Measurements from ENCODE around the gene TLX1.

The TLX1 gene

GRCh38 chr10:101112799-101113594 is 18.1 kb upstream of the TLX1 start:
- DNase-seq: no peak

DNA sequence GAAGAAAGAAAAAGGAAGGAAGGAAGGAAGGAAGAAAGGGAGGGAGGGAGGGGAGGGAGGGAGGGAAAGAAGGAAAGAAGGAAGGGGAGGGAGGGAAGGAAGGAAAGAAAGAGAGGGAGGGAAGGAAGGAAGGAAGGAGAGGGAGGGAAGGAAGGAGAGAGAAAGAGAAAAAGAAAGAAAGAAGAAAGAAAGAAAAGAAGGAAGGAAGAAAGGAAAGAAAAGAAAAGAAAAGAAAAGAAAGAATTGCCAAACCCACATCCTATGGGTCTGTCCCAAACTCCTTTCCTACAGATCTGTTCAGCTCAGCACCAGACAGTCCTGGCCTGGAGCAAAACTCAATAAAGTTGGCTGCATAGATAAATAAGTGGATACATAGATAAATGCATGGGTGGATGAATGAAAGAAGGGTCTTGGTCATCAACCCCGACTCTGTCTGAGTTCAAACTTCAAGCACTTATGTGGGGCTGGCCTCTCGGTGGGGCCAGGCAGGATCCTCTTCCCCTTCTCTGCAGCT is 17.2 kb upstream of the TLX1 start:
- no peak for DNase-seq

- no peak for DNase-seq
Observed at GRCh38 chr10:101114646-101115045, 16.5 kb upstream of the TLX1 start.

DNA sequence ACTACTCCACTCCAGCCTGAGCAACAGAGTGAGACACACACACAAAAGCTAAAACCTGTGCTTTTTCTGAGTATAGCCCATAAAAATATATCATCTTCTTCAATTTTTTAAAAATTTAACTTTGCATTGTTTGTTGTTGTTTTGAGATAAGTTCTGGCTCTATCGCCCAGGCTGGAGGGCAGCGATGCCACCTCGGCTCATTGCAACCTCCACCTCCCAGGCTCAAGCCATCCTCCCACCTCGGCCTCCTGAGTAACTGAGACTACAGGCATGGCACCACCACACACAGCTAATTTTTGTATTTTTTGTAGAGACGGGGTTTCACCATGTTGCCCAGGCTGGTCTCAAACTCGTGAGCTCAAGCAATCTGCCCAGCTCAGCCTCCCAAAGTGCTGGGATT is 14.3 kb upstream of the TLX1 start:
- no peak for DNase-seq

GRCh38 chr10:101118031-101118430 is 13.1 kb upstream of the TLX1 start:
- DNase-seq: no peak

- no peak for DNase-seq
Observed at GRCh38 chr10:101120520-101120883, 10.6 kb upstream of the TLX1 start.

DNA sequence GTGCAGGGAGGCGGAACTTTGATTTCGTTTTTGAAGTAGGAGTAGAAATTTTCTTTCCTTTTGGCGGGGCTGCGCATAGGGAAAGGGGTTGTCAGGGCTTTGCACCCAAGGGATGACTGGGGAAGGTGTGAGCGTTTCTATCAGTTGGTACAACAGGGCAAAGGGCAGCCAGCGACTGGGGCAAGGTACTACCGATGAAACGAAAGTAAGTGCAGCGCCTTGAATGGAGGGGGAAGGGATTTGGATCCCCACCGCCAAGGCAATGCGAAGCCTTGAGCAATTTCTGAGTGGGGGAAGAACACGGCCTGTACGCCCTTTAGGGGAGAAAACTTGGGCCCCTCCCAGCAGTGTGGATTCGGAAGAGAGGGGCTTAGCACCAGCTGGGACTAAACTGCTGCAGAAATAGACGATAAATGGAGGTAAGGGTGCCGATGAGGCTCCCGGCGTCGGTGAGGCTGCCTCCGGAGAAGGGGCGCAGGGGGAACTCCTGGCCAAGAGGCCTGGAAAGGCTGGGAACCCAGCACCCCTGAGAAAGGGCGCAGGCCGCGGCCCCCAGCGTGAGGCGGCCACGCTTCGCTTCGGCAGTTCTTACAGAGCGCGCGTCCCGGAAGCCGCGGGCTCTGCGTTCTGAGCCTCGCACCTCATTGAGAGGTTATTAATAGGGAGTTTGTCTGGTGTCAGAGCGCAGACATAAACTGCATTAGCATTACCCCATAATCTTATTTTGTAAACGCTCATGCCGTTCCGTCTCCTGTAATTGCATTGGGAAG is 10.0 kb upstream of the TLX1 start:
- no peak for DNase-seq

DNA sequence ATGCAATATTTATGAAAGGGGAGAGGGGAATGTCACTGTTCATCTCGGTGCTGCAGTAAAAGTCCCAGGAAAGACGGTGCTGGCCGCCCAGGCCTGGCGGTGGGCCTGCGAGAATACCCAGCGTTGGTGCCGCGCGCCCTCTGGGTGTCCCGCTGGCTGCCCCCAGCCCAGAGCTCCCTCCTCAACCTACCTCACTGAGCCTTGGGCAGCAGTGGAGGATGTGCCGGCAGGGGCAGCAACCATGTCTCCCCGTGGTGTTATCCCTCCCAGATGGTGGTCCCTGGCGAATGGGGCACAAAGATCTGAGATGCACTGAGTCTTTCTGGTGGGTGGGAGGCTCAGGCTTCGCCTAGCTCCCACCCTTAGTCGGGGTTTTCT is 9.5 kb upstream of the TLX1 start:
- no peak for DNase-seq

GRCh38 chr10:101122270-101123084 is 8.6 kb upstream of the TLX1 start:
- DNase-seq: no peak

DNA sequence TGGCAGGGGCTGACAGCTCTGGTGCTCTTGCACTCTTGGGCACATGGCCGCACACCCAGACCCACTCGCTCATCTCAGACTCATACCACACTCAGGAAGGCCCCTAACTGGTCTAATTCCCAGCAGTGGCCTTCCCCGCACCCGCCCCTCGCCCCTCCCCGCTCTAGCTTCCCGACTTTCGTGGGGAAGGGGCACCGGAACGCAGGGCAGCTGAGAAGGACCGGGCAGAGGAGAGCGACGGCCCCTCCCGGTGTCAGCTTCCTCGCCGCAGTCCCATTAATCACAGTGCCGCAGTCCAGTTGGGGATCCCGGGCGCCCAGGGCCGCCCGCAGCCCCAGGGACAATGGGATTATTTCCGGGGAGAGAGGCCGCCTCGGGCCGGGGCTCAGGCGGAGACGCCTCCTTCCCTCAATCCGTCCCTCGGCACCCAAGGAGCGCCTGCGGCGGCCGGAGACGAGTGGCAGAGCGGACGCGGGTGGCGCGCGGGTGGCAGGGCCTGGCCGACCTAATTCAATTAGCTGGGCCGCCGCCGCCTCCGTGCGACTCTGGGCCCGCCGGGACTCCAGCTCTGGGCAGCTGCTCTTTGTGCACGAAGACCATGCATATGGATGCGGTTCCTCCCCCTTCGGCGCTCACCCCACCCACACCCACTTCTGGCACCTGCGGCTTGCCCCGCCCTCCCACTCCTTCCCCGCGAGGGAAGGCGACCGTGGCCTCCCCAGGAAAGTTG is 7.8 kb upstream of the TLX1 start:
- DNase-seq: no peak

DNA sequence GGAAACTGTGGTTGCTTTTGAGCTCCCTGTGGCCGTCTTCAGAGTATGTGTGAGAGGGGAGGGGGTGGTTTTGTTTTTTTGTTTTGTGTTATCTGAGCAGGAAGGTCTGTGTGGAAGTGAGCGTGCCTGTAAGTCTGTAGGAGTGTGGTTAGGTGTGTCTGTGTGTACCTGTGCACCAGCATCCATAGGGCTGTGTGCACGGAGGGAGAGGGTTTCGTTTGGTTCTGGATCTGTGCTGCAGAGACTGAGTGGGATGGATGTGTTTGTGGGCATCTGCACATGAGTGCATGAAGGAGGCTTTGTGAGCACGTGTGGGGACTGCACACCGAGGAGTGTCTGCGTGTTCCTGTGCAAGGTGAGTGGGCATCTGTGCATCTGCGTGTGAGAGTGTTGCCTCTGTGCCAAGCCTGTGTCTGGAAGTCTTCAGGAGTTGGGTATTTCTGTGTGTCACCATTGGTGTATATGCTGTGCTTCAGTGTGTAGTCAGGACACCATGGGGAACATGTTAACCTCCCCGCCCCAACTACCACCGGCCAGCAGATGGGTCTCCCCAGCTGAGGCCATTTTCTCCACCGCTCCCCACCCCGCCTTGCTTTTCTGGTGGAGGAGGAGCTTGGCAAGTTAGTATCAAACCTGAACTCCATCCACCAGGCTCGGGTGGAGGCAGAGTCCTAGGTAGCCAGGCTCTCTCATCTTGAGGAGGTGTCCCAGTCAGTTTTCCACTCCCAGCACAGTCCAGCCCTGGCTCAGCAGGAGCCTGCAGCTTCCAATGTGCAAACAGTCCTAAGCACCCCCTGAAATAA is 7.1 kb upstream of the TLX1 start:
- no peak for DNase-seq

- DNase-seq: no peak
Observed at GRCh38 chr10:101124933-101125332, 6.2 kb upstream of the TLX1 start.

DNA sequence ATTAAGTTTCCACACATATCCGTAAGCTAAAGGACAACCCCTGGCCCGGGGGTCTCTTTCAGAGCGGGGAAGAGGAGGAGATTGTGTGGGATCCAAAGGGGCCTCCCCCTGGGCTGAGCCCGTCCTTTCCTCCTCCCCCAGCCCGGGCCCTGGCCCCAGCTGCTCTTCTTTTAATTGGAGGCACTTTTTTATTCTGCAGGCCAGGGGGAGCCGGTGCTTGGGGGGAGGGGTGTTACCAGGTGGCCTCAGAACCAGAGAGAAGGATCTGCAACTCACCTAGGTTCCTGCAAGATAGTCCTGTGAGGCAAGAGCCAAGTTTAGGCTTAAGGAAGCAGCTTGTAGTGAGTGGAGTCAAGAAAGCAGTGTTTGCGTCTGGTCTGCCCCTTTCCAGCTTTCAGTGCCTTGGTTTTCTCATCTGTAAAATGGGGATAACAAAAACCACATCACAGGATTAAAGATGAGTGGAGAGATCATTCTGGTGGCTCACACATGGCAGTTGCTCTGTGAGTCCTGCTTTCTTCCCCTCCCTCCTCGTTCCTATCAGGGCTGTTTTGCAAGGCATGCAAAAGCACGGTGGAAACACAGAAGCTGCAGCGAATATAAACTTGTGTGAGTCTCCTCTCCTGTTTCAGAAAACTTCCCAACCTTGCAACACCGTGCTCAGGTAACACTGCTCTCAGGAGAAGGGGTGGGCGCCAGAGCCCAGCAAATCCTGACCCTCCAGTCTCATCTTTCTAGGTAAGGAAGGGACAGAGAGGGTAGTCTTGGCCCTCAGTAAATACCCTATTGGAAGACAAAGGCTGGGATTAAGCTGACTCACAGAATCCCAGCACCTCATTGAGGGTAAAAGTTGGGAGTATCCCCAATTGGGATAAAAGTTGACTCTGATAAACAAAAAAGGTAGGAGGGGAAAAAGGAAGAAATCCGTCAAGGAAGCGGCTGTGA is 4.1 kb upstream of the TLX1 start:
- DNase-seq: no peak

DNA sequence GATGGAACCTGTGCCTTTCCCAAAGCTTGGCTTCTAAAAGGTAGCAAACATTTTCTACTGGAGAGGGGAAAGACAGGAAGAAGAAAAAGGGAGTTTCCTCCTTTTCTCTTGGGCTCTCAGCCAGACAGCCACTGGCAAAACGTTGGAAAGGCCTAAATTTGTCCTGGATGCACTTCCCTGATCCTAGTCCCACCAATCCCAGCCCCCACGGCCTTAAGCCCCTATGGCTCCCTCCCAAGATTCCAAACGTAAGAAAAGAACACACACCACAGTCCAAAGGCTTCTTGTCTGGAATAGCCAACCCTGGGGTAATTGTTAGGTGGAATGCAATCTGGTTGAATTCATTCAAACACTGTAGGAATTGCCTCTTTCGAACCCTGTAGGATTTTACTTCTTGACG is 959 bp upstream of the TLX1 start:
- DNase-seq: no peak

GRCh38 chr10:101131962-101132635 is 999 bp downstream of the TLX1 start:
- no peak for DNase-seq

DNA sequence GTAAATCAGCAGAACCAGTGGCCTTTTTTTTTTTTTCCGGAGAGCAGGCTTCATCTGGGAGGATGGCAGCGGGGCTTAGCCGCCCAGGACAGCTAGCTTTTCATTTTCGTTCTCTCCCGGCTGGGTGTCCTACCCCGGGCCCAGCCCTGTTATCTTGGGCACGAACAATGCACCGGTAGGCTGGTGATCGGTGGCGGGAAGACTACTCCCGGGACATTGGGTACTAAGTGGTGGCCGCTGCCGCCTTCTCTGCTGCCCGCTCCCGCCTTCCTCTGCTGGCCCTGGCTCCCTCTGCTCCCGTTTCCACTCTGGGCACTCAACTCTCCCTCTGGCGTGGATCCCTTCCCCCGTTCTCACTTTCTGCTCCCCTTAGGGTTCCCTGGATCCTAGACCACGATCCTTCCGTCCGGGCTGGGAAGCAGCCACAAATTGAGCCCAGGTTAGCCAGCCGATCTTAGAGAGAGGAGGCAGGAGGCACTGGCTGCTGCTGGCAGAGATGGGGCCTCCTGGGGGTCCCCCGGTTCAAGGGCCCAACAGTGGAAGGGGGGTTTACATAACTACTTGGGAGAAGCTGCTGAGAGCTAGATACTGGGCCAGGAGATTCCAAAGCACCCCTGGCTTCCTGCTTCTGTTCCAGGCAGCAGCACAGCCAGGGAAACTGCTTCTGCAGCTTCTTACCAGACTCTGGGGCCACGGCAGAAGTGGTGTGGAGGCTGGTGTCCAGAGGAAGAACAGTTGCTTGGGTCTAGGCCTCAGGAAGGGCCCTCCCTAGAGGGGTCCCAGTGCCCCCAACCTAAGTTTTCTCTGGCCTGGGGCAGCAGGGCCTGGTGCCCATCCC is 1.8 kb downstream of the TLX1 start:
- no peak for DNase-seq

GRCh38 chr10:101133489-101134298 is 2.6 kb downstream of the TLX1 start:
- DNase-seq: no peak
